HG03460 (cell line): ENCODE measurements around the gene ACAT2.
"Not testable (repeated sequence)": the region's sequence is repeated elsewhere in the genome, so short reads cannot be mapped to it uniquely, and the experiment has no call there.

Experiments
- ATAC-seq: cut with Tn5 transposase; IDR thresholded peaks from one replicate; pipeline ENCODE4 v1.9.1; 2021; ENCODE audit not compliant: unreplicated experiment

The ACAT2 gene

DNA sequence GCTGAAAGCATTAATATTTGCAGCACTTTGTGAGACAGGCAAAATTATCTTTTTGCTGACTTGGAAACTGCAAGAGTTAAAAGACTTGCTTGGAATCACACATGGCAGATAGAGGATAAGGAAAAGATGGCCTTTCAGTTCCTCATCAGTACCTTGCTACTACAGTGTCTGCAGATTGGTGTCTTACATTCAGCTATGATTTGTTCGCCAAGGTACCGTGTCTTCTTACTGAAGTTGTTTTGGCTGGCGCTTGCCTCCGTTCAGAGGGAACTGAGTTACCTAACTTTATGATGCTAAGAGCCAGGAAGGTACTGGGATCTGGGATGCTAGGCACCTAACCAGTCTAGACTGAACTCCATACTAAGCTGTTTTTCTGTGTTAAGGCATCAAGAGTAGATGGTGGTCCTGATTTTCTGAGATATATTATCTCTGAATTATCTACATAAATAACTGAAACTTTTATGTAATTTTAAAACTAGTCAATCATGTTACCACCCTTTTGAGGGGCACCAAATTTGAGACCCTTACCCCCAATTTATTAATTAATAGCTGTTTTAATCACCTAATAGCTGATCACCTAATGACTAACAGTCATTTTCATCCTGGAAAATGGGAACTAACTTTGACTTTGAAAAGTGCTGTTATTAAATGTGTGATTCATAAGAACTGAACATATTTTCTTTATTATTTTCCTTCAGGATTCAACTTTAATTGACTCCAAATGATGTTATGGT lies 32.1 kb upstream of the ACAT2 start:
- no peak for ATAC-seq

DNA sequence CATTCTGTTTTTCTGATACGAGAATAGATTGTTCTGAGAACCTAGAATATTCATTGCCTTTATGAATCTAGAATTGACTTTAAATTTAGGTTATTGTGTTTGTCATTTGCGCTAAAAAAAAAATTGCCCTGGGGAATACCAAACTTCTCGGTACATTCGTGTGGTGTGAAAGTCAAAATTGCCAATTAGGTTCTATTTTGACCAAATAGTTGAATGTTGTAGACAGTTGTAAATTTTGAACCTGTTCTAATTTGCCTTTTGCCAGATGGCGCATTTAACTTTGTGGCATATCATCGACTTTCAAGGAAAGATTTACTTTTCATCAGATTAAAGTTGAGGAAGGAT lies 31.5 kb upstream of the ACAT2 start:
- ATAC-seq = no peak

DNA sequence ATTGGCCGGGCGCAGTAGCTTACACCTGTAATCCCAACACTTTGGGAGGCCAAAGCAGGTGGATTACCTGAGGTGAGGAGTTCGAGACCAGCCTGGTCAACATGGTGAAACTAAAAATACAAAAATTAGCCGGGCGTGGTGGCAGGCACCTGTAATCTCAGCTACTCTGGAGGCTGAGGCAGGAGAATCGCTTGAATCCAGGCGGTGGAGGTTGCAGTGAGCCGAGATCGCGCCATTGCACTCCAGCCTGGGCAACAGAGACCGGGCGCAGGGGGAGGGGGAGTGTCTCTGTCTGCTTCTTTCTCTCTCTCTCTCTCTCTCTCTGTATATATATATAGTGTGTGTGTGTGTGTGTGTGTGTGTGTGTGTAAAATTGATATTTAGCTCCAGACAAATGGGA lies 29.3 kb upstream of the ACAT2 start:
- not testable (repeated sequence) for ATAC-seq

DNA sequence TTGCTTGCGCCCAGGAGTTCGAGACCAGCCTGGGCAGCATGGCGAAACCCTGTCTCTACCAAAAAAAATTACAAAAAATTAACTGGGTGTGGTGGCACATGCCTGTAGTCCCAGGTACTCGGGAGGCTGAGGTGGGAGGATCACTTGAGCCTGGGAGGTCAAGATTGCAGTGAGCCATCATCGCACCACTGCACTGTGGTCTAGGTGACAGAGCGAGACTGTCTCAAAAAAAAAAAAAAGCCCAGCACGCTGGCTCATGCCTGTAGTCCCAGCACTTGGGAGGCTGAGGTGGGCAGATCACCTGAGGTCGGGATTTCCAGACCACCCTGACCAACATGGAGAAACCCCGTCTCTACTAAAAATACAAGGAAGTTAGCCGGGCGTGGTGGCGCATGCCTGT lies 28.4 kb upstream of the ACAT2 start:
- ATAC-seq = not testable (repeated sequence)

DNA sequence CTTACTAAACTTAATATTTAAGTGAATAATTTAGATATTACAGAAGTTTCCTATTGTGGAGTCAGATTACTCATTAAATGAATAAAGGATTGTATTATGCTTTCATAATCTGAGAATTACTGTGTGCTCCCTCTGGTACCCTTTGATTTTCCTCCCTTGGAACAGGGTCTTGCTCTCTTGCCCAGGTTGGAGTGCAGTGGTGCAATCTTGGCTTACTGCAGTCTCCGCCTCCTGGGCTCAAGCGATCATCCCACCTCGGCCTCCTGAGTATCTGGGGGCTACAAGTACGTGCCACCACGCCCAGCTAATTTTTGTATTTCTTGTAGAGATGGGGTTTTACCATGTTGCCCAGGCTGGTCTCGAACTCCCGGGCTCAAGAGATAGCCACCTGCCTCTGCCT lies 24.9 kb upstream of the ACAT2 start:
- no peak for ATAC-seq

DNA sequence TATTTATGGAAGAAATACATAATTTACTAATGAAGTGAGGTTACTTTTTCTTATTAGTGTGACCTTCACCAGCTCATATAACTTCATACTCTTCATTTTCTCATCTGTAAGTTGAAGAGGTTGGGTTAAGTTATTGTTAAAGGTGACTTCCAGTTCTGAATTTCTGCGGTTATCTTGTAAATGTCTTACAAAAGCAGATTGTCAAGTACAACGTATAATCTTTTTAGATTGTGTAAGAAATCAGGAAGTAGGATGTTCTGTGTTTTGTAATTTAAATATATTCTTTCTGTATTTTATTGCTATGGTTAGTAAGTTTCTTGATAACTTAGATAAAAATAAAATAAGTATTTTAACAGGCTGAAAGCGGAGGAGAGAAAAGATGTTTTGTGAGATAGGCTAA lies 22.5 kb upstream of the ACAT2 start:
- ATAC-seq = no peak

DNA sequence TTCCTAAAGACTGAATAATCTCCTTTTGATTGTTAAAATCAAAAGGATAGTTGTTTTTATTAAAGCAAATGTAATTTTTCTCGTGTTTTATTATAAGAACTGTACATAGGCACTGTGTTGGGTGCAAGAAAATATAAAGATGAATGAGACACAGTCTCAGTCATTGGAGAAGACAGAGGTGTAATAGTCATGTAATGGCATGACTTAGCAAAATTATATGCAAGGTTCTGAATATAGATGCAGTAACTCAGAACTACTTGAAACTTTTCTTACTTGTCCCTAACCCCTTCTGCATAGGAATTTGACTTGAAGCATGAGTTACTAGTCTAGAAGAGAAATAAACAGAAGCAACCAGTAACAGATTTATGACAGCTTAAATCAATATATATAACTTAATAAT lies 19.7 kb upstream of the ACAT2 start:
- ATAC-seq = no peak

DNA sequence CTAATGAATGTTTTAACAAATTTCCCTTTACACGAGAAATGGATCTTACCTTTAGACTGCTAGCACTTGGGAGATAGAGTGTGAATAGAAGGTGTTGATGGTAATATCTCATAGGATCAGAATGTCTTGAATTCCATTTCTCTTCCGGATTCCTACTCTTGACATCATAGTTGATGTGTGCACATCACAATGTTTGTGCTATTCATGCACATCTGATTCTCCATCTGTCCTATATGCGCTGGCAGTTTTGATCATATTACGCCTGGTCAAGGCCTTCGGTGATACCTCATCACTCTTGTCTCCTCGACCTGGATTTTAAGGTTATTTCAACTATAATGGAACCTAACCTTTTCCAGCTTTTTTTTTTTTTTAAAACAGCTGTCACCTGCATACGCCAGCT lies 16.8 kb upstream of the ACAT2 start:
- no peak for ATAC-seq

DNA sequence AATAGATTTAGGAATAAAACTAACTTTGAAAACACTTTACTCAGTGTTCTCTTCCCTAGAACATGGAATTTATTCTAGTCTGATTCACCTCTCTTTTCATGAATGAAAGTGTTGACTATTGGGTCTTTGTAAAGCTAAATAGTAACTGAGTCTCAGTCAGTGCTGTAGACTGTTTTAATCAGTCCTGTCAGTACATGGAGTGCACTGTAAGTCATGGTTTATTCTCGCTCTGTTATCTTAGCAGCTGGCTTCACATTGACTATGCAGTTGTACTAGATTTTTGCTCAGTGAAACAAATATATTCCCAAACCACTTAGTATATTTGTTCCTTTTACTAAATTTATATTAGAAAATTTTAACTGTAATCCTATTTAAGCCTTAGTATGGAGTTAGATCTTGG lies 15.1 kb upstream of the ACAT2 start:
- no peak for ATAC-seq

DNA sequence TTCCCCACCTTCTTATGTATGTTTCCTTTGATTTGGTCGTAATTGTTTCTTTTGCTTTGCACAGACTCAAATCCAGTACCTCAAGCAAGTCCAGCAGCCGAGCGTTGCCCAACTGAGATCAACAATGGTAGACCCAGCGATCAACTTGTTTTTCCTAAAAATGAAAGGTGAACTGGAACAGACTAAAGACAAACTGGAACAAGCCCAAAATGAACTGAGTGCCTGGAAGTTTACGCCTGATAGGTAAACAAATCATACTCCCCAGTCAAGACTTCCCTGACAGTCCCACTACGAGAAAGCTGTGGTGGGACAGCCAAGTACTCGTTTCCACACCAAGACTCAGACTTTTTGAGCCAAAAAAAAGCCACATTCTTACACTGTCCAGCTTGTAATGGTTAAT lies 13.7 kb upstream of the ACAT2 start:
- not testable (repeated sequence) for ATAC-seq

DNA sequence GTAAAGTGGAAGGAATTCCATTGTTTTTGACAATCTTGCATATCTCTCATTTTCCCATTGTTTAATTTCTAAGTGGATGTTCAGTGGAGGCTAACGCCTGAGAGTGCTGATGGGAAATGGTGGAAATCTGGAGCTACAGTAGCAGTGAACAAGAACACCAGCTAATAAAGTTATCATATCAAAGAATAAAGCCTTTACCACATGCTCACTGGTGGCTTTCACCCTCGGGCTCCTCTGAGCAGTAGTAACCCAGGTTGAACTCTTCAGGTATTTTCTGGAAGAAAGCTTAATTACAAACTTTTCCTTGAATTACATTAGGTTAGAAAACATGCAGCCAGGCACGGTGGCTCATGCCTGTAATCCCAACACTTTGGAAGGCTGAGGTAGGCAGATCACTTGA lies 10.4 kb upstream of the ACAT2 start:
- no peak for ATAC-seq

DNA sequence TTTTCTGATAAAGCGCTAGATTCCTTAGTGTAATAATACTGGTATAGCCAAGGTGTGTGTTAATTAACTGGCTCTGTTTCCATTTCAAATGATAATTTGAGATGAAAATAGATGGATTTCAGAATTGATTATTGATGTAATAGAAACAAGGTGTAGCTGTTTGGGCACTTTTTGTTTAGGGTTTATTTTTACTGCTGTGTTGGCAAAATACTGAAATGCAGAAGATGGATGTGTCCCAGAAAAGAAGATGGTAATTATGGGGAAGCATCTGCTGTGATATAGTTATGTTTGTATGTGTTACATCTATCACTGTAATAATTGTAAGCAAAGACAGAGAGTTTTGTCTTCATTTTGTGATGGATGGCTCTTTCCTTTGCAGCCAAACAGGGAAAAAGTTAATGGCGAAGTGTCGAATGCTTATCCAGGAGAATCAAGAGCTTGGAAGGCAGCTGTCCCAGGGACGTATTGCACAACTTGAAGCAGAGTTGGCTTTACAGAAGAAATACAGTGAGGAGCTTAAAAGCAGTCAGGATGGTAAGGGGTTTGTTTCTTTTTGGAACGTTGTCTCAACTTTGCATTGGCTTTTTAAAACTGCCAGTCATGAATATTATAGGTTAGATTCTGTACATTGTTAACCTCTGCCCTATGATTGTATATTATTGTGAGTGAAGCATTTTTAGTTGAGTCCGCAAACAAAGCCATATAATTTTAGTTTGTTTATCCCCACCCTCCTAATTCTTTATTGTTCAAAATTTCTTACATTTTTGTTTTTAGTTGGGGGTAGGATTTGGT lies 8.6 kb upstream of the ACAT2 start:
- no peak for ATAC-seq

DNA sequence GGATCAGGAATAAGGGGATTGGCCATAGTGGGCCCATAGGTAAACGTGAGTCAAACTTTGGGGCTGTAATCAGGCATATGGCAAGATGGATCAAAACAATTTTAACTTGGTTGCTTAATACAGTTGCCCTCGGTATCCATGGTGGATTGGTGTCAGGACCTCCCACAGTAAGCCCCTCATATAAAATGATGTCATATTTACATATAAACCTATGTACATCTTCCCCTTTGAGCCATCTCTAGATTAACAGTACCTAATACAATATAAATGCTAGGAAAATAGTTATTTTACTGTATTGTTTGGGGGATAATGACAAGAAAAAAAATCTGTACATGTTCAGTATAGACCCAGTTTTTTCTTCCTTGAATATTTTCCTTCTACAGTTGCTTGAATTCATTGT lies 7.4 kb upstream of the ACAT2 start:
- no peak for ATAC-seq

DNA sequence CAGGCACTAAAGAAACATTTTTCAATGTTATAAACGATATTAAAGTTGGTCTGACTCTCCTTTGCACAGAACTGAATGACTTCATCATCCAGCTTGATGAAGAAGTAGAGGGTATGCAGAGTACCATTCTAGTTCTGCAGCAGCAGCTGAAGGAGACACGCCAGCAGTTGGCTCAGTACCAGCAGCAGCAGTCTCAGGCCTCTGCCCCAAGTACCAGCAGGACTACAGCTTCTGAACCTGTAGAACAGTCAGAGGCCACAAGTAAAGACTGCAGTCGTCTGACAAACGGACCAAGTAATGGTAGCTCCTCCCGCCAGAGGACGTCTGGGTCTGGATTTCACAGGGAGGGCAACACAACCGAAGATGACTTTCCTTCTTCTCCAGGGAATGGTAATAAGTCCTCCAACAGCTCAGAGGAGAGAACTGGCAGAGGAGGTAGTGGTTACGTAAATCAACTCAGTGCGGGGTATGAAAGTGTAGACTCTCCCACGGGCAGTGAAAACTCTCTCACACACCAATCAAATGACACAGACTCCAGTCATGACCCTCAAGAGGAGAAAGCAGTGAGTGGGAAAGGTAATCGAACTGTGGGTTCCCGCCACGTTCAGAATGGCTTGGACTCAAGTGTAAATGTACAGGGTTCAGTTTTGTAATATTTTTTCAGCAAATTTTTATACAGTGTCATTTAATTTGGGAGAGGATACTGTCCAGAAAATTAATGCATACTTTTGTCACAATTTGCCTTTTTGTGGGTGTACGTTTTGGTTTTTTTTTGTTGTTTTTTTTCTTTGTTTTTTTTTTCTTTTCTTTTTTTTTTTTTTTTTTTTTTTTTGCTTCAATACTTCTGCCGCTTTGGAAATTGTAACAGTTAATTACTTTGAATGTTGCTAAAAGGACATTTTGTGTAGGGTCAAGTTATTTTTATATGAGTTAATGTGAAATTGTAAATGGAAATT lies 6.6 kb upstream of the ACAT2 start:
- no peak for ATAC-seq

DNA sequence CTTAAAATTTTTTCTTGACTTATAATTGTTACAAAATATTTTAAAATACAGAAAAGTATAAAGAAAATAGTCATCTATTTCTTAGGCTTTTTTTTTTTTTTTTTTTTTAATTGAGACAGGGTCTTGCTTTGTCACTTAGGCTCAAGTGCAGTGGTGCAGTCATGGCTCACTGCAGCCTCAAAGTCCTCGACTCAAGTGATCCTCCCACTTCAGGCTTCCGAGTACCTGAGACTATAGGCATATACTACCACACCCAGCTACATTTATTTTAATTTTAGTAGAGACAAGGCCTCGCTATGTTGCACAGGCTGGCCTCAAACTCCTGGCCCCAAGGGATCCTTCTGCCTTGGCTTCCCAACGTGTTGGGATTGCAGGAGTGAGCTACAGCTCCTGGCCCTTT lies 5.3 kb upstream of the ACAT2 start:
- ATAC-seq = no peak

DNA sequence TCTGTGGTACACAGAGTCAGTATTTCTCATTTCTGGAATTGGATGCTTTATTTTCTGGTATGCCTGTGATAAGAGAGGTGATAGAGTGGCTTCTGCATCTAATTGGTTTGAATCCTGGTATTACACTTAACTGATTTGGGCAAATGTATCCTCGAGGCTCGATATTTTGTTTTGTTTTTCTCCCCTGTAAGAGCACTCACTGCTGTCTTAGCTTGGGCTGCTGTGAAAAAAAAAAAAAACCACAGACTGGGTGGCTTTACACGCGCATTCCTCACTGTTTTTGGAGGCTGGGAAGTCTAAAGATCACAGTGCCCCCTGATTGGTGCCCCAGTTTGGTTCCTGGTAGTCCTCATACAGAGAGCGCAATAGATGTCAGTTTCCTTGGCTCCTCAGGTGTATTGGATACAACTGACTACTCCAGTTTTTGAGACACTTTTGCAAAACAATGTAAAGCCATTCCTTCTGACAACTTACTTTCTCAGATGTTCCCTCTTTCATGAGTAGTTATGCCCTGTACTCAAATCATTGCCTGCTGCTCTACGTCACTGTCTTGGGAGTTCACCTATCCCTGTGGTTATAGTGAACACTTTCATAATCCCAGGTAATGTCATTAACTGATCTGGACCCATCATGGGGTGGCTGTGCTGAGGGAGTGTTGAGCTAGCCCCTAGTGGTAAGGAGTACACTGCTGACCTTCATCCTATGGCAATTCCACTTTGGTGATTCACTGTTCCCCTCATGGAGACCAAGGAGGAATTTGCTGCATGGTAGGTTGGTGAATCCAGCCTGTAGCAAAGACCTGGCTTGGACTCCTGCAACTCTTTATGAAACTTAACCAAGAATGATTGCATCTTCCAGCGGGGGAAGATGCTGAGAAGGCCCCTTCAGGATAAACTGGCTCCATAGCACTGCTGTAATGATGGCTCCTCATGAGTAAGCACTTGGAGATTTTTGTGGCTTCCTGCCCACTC lies 3.5 kb upstream of the ACAT2 start:
- no peak for ATAC-seq

DNA sequence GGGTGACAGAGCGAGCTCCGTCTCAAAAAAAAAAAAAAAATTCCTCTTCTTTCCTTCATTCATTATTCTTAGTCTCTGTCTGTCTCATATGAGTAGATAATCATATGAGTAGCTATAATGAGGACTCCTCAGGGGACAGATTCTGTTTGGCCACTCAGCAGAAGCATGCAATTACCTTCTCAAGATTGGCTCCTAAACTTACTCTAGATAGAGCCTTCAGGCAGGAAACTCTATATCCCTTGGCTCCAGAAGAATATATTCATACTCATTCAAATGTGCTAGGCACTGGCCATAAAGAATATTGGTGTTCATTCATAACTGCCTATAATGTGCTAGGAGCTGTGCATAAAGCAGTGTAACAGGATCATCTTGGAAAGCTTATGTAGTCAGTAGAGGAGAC lies 2.2 kb upstream of the ACAT2 start:
- no peak for ATAC-seq

DNA sequence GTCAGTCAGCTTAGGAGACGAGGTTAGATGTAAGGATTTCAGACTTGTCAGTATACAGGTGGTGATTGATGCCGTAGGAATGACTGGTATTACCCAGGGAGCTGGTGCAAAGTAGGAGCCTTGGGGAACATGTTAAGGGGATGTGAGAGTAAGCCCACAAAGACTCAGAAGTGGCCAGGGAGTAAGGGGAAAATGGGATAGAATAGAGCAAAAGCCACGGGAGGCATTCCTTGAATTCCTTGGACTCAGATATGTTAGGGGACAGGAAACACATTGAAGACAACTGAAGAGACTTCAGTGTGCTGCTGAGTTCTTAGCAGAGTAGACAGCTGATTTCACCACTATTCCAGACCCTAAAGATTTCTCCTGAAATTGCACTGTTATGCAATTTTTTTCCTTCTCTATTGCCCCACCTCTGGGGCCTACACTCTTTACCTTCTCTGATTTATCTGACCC lies 1.2 kb upstream of the ACAT2 start:
- no peak for ATAC-seq

DNA sequence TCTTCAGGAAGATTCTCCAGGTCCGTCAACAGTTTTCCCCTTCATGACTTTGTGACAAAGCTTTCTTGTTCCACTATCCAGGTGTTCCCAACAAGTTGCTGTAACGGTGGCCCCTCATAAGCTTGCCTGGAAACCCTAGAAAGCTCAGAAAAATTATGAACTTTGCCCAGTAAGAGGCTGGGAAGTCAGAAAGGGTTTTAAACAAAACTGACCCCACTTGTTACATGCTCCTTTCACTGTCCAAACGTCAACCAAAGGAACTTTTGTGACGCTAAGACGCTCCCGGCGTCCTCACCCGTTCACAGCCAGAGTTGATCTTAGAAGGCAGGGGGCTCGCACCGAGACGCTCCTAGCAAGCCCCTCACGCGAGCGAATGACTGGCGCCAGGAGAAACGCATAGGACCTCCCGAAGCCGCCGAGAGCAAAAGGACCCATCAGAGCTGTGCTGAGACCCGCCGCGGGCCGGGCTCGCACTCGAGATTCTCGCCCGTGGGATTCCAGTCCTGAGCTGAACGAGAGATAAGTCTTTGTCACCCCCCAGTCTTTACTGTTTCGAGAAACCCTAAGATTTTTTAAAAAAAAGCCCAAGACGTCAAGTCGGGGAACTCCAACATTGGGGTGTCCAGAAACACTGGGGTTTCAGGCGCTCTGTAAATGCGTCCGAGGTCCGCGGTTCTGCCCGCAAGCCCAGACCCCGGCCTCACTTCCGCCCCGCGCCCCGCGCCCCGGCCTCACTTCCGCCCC lies 544 bp upstream of the ACAT2 start:
- peak; percentile 1 for ATAC-seq
